ENCODE measurements around the gene RAPGEF1.

Gene RAPGEF1

GRCh38 chr9:131735238-131736128 lies 4.4 kb downstream of the RAPGEF1 start:
- H3K4me3 ChIP-seq (ENCODE audit: low read depth in 1 of 2, low read length in 2 of 2), result no peak overlapping the region
- H3K9me3 ChIP-seq (ENCODE audit: control insufficient read depth in 1 of 2, low read length in 2 of 2), result no peaks in the 10 kb centered on the region
- H3K4me1 ChIP-seq (ENCODE audit: control insufficient read depth in 1 of 2, insufficient read depth in 2 of 2, low read length in 2 of 2), result peaks cover 40 to 60% of the 10 kb centered on the region in 2 donors
- no peaks in the 10 kb centered on the region for H3K27me3 ChIP-seq (ENCODE audit: low read depth, low read length)
- peak overlapping the region; percentile 35 for H3K27ac ChIP-seq (ENCODE audit: low read length)
- H3K36me3 ChIP-seq (ENCODE audit: control insufficient read depth in 1 of 2, insufficient read depth in 2 of 2, low read length in 2 of 2), result no peaks in the 10 kb centered on the region

GRCh38 chr9:131734781-131735180 lies 5.1 kb downstream of the RAPGEF1 start:
- no peaks in the 10 kb centered on the region for H3K27me3 ChIP-seq (ENCODE audit: low read depth, low read length)
- H3K9me3 ChIP-seq (ENCODE audit: control insufficient read depth in 1 of 2, low read length in 2 of 2), result no peaks in the 10 kb centered on the region
- H3K4me1 ChIP-seq (ENCODE audit: control insufficient read depth in 1 of 2, insufficient read depth in 2 of 2, low read length in 2 of 2), result peaks cover 40 to 56% of the 10 kb centered on the region in 2 donors
- peak overlapping the region; percentile 56 for H3K27ac ChIP-seq (ENCODE audit: low read length)
- no peaks in the 10 kb centered on the region for H3K36me3 ChIP-seq (ENCODE audit: control insufficient read depth in 1 of 2, insufficient read depth in 2 of 2, low read length in 2 of 2)
- no peak overlapping the region for H3K4me3 ChIP-seq (ENCODE audit: low read depth in 1 of 2, low read length in 2 of 2)

- peaks cover 40 to 55% of the 10 kb centered on the region in 2 donors for H3K4me1 ChIP-seq (ENCODE audit: control insufficient read depth in 1 of 2, insufficient read depth in 2 of 2, low read length in 2 of 2)
- no peaks in the 10 kb centered on the region for H3K9me3 ChIP-seq (ENCODE audit: control insufficient read depth in 1 of 2, low read length in 2 of 2)
- H3K27me3 ChIP-seq (ENCODE audit: low read depth, low read length), result no peaks in the 10 kb centered on the region
- peak overlapping the region; percentile 56 for H3K27ac ChIP-seq (ENCODE audit: low read length)
- no peaks in the 10 kb centered on the region for H3K36me3 ChIP-seq (ENCODE audit: control insufficient read depth in 1 of 2, insufficient read depth in 2 of 2, low read length in 2 of 2)
- H3K4me3 ChIP-seq (ENCODE audit: low read depth in 1 of 2, low read length in 2 of 2), result no peak overlapping the region
These were observed 5.7 kb downstream of the RAPGEF1 start for GRCh38 chr9:131734165-131734610.

GRCh38 chr9:131733541-131734061 lies 6.3 kb downstream of the RAPGEF1 start:
- H3K9me3 ChIP-seq (ENCODE audit: control insufficient read depth in 1 of 2, low read length in 2 of 2), result no peaks in the 10 kb centered on the region
- H3K27me3 ChIP-seq (ENCODE audit: low read depth, low read length), result no peaks in the 10 kb centered on the region
- H3K36me3 ChIP-seq (ENCODE audit: control insufficient read depth in 1 of 2, insufficient read depth in 2 of 2, low read length in 2 of 2), result no peaks in the 10 kb centered on the region
- H3K4me3 ChIP-seq (ENCODE audit: low read depth in 1 of 2, low read length in 2 of 2), result no peak overlapping the region
- peak overlapping the region; percentile 56 for H3K27ac ChIP-seq (ENCODE audit: low read length)
- peaks cover 39 to 49% of the 10 kb centered on the region in 2 donors for H3K4me1 ChIP-seq (ENCODE audit: control insufficient read depth in 1 of 2, insufficient read depth in 2 of 2, low read length in 2 of 2)

GRCh38 chr9:131732636-131733289 lies 7.1 kb downstream of the RAPGEF1 start:
- Histone ChIP-seq H3K36me3 (ENCODE audit: control insufficient read depth in 1 of 2, insufficient read depth in 2 of 2, low read length in 2 of 2) (no peaks in the 10 kb centered on the region), H3K4me3 (ENCODE audit: low read depth in 1 of 2, low read length in 2 of 2) (no peak overlapping the region), H3K9me3 (ENCODE audit: control insufficient read depth in 1 of 2, low read length in 2 of 2) (no peaks in the 10 kb centered on the region), H3K27me3 (ENCODE audit: low read depth, low read length) (no peaks in the 10 kb centered on the region), H3K27ac (ENCODE audit: low read length) (no peak overlapping the region), H3K4me1 (ENCODE audit: control insufficient read depth in 1 of 2, insufficient read depth in 2 of 2, low read length in 2 of 2) (peaks cover 44 to 53% of the 10 kb centered on the region in 2 donors)

- Histone ChIP-seq H3K4me3 (ENCODE audit: low read depth in 1 of 2, low read length in 2 of 2) (no peak overlapping the region), H3K27me3 (ENCODE audit: low read depth, low read length) (no peaks in the 10 kb centered on the region), H3K27ac (ENCODE audit: low read length) (peak overlapping the region; percentile 10), H3K9me3 (ENCODE audit: control insufficient read depth in 1 of 2, low read length in 2 of 2) (no peaks in the 10 kb centered on the region), H3K36me3 (ENCODE audit: control insufficient read depth in 1 of 2, insufficient read depth in 2 of 2, low read length in 2 of 2) (no peaks in the 10 kb centered on the region), H3K4me1 (ENCODE audit: control insufficient read depth in 1 of 2, insufficient read depth in 2 of 2, low read length in 2 of 2) (peaks cover 49 to 60% of the 10 kb centered on the region in 2 donors)
These were observed 7.8 kb downstream of the RAPGEF1 start for GRCh38 chr9:131732061-131732526.

- H3K4me1 ChIP-seq (ENCODE audit: control insufficient read depth in 1 of 2, insufficient read depth in 2 of 2, low read length in 2 of 2), result peaks cover 47 to 62% of the 10 kb centered on the region in 2 donors
- H3K9me3 ChIP-seq (ENCODE audit: control insufficient read depth in 1 of 2, low read length in 2 of 2), result no peaks in the 10 kb centered on the region
These were observed 8.2 kb downstream of the RAPGEF1 start for GRCh38 chr9:131731644-131732043.

GRCh38 chr9:131731237-131731636 lies 8.6 kb downstream of the RAPGEF1 start:
- peak overlapping the region; percentile 10 for H3K27ac ChIP-seq (ENCODE audit: low read length)
- no peaks in the 10 kb centered on the region for H3K36me3 ChIP-seq (ENCODE audit: control insufficient read depth in 1 of 2, insufficient read depth in 2 of 2, low read length in 2 of 2)
- H3K9me3 ChIP-seq (ENCODE audit: control insufficient read depth in 1 of 2, low read length in 2 of 2), result no peaks in the 10 kb centered on the region
- H3K4me1 ChIP-seq (ENCODE audit: control insufficient read depth in 1 of 2, insufficient read depth in 2 of 2, low read length in 2 of 2), result peaks cover 43 to 60% of the 10 kb centered on the region in 2 donors
- no peak overlapping the region for H3K4me3 ChIP-seq (ENCODE audit: low read depth in 1 of 2, low read length in 2 of 2)
- H3K27me3 ChIP-seq (ENCODE audit: low read depth, low read length), result no peaks in the 10 kb centered on the region

More at GRCh38 chr9:131731644-131732043, 8.2 kb downstream of the RAPGEF1 start:
- Histone ChIP-seq H3K27ac (ENCODE audit: low read length) (peak overlapping the region; percentile 10), H3K4me3 (ENCODE audit: low read depth in 1 of 2, low read length in 2 of 2) (no peak overlapping the region), H3K27me3 (ENCODE audit: low read depth, low read length) (no peaks in the 10 kb centered on the region), H3K36me3 (ENCODE audit: control insufficient read depth in 1 of 2, insufficient read depth in 2 of 2, low read length in 2 of 2) (no peaks in the 10 kb centered on the region)

- no peak overlapping the region for H3K4me3 ChIP-seq (ENCODE audit: low read depth in 1 of 2, low read length in 2 of 2)
- H3K27ac ChIP-seq (ENCODE audit: low read length), result no peak overlapping the region
- no peaks in the 10 kb centered on the region for H3K9me3 ChIP-seq (ENCODE audit: control insufficient read depth in 1 of 2, low read length in 2 of 2)
- peaks cover 24 to 45% of the 10 kb centered on the region in 2 donors for H3K4me1 ChIP-seq (ENCODE audit: control insufficient read depth in 1 of 2, insufficient read depth in 2 of 2, low read length in 2 of 2)
- H3K36me3 ChIP-seq (ENCODE audit: control insufficient read depth in 1 of 2, insufficient read depth in 2 of 2, low read length in 2 of 2), result no peaks in the 10 kb centered on the region
- no peaks in the 10 kb centered on the region for H3K27me3 ChIP-seq (ENCODE audit: low read depth, low read length)
These were observed 10.9 kb downstream of the RAPGEF1 start for GRCh38 chr9:131728961-131729360.

GRCh38 chr9:131728546-131728910 lies 11.3 kb downstream of the RAPGEF1 start:
- H3K4me1 ChIP-seq (ENCODE audit: control insufficient read depth in 1 of 2, insufficient read depth in 2 of 2, low read length in 2 of 2), result peaks cover 20 to 41% of the 10 kb centered on the region in 2 donors
- peak overlapping the region; percentile 1 for H3K27ac ChIP-seq (ENCODE audit: low read length)
- no peaks in the 10 kb centered on the region for H3K9me3 ChIP-seq (ENCODE audit: control insufficient read depth in 1 of 2, low read length in 2 of 2)
- H3K4me3 ChIP-seq (ENCODE audit: low read depth in 1 of 2, low read length in 2 of 2), result no peak overlapping the region
- H3K27me3 ChIP-seq (ENCODE audit: low read depth, low read length), result no peaks in the 10 kb centered on the region
- no peaks in the 10 kb centered on the region for H3K36me3 ChIP-seq (ENCODE audit: control insufficient read depth in 1 of 2, insufficient read depth in 2 of 2, low read length in 2 of 2)
